GM18873 (cell line): ENCODE data around the gene HEATR5B.
"Not testable (repeated sequence)": the region's sequence is repeated elsewhere in the genome, so short reads cannot be mapped to it uniquely, and the experiment has no call there.

ENCODE experiments used
- ATAC-seq: cut with Tn5 transposase; IDR thresholded peaks from one replicate; pipeline ENCODE4 v1.9.1; 2021; ENCODE audit warnings: mild to moderate bottlenecking, moderate library complexity, moderate number of reproducible peaks; ENCODE audit not compliant: unreplicated experiment, low FRiP score

HEATR5B gene

DNA sequence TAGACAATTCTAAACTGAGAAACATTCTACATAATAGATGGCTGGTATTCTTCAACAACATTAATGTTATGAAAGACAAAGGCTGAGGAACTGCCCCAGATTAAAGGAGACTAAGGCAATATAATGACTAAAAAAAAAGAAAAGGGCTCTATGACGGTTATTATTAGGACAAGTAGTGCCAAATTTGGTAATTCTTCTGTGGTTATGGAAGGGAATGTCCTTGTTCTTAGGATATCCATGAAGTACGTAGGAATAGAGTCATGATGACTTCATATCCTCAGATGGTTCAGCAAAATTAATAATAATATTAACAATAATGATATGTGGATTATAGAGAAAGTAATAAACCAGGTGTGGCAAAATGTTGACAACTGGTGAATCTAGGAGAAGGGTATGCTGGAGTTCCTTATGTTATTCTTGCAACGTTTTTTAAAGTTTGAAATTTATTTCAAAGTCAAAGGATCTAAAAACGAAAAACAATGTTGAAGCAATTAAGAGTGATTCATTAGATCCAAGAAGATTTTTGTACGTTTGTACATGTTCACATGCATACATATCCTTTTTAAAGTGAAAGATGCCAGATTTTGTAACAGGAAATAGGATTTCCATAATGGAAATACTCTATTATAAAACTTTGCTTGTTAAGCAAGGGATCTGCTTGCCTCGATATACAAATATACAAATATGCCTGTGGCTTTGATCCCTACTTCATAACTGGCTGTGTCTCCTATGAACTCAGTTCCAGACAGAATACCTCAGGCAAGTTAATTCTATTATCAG is 90.1 kb downstream of the HEATR5B start:
- no peak for ATAC-seq

DNA sequence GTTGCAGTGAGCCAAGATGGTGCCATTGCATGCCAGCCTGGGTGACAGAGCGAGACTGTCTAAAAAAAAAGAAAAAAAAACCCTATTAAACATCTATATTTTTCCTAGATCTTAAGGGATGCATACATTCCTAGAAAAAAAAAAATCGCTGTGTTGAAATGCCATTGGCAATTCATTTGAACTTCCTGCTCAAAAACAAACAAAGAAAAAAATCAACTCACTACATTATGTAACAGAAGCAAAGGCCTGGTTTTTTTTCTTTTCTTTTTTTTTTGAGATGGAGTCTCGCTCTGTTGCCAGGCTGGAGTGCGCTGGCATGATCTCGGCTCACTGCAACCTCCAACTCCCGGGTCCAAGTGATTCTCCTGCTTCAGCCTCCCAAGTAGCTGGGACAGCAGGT is 96.2 kb downstream of the HEATR5B start:
- ATAC-seq: no peak

DNA sequence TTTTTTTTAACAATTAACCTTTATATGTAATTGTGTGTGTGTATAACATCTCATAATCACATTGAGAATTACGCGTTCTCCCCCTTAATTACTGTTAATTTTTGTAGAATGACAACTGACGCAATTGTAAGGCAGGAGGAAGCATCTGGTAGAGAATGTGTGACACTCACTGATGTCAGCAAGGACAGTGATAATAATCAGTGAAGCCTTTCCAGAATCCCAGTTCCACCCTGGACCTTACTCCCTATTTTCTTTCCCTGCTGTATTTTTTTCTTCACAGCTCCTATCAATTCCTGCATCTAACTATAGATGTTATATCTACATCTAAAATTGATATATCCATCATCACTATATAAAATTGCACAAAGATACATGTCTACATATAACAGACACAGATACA is 101.7 kb downstream of the HEATR5B start:
- no peak for ATAC-seq

DNA sequence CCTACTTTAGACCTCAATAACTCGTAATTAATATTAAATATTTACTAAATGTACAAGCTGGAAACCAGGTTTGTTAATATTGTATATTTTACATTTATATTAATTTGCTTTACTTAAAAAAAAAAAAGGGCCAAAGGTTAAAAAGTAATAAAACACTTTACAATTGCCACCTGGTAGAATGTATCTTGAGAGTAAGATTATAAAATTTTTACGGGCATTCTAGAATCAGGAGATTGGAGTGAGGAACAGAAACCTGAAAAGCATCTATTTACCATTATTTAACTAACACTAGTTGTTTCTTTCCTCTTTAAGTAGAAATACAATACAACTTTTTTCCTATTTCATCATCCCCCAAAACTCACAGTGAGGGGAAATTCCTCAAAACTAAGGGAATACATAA is 102.3 kb downstream of the HEATR5B start:
- no peak for ATAC-seq

DNA sequence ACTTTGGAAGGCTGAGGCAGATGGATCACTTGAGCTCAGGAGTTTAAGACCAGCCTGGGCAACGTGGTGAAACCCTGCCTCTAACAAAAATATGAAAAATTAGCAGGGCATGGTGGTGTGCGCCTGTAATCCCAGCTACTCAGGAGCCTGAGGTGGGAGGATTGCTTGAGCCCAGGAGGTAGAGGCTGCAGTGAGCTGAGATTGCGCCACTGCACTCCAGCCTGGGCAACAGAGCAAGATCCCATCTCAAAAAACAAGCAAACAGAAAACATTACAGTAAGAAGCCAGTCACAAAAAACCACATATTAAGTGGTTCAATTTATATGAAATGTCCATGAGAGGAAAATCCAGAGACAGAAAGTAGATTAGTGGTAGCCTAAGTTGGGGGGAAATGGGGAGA is 105.2 kb downstream of the HEATR5B start:
- not testable (repeated sequence) for ATAC-seq

DNA sequence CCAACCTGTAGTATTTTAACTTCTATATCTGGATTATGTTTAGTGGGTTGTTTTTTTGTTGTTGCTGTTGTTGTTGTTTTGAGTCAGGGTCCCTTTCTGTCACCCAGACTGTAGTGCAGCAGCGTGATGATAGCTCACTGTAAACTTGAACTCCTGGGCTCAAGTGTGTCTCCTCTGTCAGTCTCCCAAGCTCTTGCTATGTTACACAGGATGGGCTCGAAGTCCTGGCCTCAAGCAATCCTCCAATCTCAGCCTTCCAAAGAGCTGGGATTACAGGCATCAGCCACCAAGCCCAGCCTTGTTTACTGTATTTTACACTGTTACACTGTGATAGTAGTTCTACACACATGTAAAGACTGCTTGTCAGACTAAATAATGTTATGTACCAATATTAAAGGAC is 108.1 kb downstream of the HEATR5B start:
- no peak for ATAC-seq

DNA sequence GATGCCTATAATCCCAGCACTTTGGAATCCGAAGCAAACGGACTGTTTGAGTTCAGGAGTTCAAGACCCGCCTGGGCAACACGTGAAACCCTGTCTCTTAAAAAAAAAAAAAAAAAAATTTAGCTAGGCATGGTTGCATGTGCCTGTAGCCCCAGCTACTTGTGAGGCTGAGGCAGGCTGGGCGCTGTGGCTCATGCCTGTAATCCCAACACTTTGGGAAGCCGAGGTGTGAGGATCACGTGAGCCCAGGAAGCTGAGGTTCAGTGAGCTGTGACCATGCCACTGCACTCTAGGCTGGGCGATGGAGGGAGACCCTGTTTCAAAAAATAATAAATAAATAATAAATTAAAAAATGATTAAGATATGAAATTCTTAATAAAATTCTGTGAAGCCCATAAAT is 108.9 kb downstream of the HEATR5B start:
- no peak for ATAC-seq

DNA sequence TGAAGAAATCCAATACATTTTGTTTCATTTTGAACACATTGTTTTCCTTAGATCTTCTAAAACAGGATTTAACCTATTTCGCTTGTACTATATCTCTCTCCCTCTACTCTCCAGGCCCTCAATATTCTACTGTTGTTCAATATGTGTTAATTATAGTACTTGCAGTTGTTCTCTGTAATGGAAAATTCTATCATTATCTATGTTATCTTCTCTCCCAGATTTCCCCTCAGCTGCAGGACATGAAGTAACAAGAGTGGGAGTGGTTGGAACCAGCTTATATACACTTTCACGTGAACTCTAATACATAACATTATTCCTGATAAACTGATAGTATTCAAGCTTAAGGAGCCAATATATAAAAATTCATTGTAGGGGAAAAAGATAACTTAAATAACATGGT is 110.9 kb downstream of the HEATR5B start:
- ATAC-seq: no peak

DNA sequence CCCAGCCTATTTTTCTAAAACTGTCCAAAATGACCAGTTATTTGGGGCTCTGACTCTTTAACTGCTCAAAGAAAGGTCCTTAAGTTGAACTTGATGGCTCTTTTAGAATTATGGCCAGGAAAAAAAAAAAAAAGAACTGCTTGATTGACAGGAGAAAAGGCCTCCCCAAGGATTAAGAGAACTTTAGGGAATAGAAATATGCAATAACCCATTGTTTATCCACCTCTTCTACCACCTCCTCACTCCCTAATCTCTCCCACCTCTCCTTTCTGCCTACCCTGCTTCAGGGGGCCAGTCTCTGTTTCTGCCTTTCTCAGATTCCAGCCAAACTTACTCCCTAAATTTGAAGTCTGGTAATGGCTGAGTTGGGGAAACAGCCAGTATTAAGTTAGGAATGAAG is 112.2 kb downstream of the HEATR5B start:
- no peak for ATAC-seq

DNA sequence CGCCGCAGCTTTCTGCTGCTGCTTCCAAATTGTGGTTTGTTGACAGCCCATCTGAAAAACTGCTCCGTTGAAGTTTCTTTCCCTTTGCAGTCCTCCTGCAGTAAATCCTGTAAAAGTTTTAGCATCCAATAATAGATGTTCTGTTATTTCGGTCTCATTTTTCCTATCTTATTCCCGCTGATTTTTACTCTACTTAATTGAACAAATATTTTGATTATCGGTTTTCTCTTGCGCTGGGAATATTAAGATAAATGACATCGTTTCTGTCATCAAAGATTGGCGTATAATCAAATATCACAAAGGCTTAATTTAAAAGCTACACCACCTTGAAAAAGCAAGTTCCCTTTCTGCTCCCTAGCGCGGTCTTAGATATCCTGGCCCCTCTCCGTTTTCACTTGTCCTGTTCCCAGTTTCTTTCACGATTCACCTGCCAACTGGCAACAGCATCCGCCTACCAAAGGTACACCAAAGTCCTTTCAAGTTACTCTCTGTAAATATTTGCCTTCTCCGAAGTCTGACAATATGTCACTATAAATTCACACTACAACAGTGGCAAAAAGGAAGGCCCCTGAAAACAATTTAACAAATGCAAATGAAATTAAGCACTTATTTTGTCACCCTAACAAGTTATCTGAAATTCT is 116.8 kb downstream of the HEATR5B start:
- ATAC-seq: no peak

DNA sequence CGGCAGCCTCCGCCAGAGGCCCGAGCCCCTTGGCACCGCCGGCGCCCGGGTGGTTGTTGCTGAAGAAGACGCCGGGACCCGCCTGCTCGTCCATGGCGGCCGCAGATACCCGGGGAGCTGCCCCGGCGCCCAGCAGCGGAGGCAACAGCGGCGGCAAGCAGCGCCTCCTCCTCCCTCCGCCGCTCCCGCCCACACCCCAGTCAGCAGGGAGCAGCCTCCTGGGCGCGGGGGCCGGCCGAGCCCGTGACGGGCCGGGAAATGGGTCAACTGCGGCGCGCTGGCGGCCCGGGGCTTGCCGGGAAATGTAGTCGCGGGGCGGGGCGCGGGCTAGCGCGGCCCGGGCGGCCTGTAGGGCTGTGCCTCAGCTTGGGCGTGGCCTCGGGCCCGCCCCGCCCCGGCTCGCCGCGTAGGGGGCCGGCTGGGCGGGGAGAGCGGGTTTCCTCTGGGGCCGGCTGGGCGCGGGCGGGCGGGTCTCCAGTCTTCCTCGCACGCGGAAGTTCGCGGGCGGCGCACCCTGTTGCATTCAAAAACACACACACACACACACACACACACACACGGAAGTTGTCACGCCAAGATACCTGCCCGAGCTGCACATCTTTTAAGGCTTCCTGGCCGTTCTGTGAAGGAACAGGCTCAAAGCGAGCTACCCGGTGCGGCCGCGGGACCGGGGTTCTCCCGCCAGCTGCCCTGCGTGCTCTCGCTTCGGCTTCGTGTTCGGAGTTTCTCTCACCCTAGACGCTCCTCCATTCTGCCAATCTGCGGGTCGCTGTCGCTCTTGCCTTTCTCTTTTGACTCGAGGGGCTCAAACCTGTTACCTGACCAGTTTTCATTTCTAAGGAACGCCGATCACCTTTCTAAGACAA is 117.6 kb downstream of the HEATR5B start, which contains the start of gene STRN:
STRN (minus strand) TSS at position 167 of the 866 bp plus-strand sequence; CDS start at position 94, 73 bp downstream.
- peak; percentile 94 for ATAC-seq

DNA sequence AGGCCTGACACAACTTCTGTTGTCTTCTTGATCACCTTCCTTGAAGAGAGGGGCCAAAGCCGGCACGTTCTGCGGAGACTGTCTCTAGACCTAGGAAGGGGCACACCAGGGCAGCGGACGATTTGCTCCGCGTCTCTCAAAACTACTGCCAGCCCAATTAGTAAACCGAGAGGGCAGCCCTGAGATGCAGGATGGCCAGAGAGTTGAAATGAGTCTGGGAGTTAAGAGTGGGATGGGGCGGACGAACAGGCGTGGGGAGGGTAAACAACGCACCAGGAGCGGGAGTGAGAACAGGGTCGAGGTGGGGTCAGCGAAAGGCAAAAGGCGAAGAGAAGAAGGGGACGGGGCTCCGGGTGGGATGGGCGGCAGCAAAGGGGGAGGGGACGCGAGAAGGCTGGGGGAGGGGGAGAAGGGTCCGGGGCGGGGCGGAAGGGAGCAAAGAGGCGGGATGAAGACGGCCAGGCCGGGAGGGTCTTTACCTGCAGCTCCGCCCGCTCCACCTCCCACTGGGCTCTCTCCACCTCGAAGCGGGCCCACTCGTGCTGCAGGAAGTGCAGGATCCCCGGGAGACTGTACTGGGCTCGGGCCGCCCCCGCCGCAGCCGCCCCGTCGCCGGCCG is 118.3 kb downstream of the HEATR5B start:
- ATAC-seq: peak; percentile 29

DNA sequence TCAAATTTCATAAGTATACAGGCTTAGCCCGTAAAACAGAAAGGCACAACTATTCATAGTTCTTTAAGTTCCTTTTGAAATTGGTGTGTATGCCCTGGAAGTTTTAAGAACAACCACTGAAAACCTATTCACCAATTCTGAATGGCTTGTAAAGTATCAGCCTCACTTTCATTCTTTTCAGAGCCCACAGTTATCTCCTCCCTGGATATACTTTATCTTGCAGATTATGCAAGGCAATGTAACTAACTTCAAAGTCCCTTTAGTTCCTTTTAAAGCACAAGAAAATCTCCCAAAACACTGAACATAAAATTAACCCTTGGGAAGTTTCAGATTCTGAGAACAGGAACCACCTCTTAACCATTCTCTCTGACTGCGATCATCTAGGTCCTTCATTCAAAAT is 119.0 kb downstream of the HEATR5B start:
- ATAC-seq: no peak

DNA sequence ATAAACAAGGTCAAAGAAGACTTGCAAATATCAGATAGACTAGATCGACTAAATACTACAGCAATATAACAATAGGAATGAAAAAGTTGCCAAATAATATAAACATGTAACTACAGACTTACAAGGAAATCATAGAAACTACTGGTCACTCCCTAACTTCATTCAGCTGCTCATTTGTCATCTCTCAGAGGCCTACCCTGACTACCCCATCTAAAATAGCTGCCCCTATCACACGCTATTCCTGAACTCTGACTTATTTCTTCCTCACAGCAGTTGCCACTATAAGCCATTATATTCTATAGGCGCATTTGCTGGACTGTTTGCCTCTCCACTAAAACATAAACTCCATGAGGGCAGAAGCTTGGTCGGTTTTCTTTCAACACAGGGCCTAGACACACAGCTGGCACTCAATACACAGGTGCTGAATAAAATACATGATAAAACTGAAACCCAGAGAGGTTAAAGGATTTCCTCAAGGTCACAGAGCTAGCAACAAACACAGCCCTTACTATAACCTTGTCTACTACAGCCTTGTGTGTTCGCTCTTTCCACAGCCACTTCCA is 119.6 kb downstream of the HEATR5B start:
- no peak for ATAC-seq

DNA sequence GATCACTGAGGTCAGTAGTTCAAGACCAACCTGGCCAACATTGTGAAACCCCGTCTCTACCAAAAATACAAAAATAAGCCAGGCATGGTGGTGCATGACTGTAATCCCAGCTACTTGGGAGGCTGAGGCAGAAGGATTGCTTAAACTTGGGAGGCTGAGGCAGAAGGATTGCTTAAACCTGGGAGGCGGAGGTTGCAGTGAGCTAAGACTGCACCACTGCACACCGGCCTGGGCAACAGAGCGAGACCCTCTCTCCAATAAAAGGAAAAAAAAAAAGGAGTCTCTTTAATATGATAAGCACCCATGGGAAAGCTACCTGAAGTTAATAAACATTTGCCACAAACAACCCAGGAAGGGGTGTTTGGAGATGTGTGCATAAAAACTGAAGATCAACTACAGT is 120.4 kb downstream of the HEATR5B start:
- ATAC-seq: no peak

DNA sequence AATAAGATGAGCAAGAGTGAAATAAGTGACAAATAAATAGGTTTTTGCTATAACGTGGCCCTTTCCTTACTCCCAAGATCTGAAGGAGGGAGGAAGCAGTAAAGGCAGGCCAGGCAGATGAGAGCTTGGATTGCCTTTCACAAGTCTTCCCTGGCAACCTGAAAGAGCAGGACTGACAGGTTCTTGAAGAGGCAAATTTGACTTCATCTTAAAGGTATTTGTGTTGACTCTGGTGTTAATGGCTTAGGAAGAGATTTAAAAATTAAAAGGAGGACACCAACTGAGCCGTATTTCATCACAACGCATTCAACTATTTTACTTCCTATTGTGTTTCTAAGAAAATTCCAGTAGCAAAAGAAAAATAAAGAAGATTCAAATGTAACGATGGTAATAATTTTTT is 121.1 kb downstream of the HEATR5B start:
- no peak for ATAC-seq

DNA sequence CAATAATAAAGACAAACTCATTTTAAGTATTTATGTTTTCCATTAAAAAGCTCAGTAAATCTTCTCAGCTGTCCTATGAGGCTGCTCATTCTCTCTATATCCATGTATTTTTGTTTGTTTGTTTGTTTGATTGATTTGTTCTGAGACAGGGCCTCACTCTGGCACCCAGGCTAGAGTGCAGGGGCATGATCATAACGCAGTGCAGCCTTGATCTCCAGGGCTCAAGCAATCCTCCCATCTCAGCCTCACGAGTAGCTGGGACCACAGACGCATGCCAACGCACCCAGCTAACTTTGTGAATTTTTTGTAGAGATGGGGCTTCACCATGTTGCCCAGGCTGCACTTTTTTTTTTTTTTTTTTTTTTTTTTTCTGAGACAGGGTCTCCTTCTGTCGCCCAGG is 123.4 kb downstream of the HEATR5B start:
- ATAC-seq: no peak

DNA sequence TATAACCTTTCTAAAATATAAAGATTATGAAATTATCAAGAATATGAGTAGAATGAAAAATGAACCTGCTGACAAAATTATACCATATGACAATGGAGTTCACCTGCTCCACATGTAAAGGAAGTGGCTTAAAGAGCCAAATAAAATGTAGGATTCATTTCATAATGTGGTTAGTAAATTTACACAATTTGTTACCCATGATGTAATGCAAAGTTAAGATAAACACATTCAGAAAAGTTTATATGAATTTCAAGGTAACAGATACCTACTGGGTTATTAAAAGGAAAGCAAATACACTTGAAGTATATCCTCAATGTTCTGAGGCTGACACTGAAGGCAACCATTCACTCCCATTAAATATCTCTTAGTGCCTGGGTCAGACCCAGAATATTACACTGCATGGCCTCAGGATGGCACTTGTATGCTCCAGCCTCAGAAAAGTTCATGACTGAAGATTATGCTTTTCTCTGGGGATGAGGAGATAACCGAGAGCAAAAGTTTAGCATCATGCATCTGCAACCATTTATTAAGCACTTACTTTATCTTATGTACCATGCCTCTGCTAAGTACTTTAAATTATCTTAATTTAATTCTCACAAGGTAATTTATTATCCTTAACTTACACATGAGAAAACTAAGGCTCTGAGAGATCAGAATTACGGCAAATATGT is 124.0 kb downstream of the HEATR5B start:
- ATAC-seq: no peak

DNA sequence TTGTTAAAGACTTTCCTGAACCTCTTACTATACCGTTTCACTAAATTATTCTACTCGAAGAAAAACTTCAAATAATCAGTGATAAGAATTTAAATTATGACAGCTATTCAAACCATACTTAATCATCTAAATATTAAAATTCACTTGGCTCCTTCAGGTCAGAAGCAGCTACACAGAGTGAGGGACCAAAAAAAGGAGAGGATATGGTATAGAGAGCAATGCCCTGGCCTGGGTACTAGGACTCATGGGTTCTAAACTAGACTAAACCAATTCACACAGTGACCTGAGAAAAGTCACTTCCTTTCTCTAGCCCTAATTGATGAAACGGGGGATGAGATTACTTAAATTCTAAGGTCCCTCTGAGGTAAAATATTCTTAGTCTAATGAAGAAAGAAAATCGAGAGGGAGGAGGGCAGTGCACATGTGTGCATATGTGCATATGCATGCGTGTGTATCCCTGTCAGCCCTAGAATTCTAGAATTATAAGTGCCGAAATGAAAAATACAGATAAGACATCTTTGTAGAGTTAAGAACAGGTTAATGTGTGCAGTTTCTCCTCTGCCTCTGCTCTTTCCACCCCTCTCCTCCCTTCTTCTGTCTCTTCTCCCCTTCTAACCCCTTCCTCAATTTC is 129.1 kb downstream of the HEATR5B start:
- no peak for ATAC-seq
